Liver (tissue), 3 donors: Measurements from ENCODE around the gene TCP1.

Experiments
- JUND ChIP-seq, 2 donors: IDR thresholded peaks; 2 replicates each; pipeline ENCODE4 v1.6.1; 2016; ENCODE audit warnings: antibody characterized with exemption in 2 of 2
- RAD21 ChIP-seq, 2 donors: IDR thresholded peaks; 2 replicates each; pipeline ENCODE4 v1.6.1; 2016; ENCODE audit warnings: antibody characterized with exemption in 2 of 2, mild to moderate bottlenecking in 2 of 2
- RXRA ChIP-seq, 2 donors: IDR thresholded peaks; 2 replicates each; pipeline ENCODE4 v1.6.1; 2017 to 2018; ENCODE audit warnings: antibody characterized with exemption in 2 of 2, mild to moderate bottlenecking in 1 of 2
- TF ChIP-seq, protein P1 (sequence below): fragments of 150-350 bp; IDR thresholded peaks from 2 replicates; pipeline ENCODE4 v1.5.1; 2017; ENCODE audit warnings: improper control_type of control experiment, low read depth, low read length; ENCODE audit not compliant: missing input control
- TF ChIP-seq, protein P2 (sequence below): IDR thresholded peaks from 2 replicates; pipeline ENCODE4 v1.6.1; 2016; ENCODE audit warnings: antibody characterized with exemption
- TF ChIP-seq, protein P3 (sequence below): IDR thresholded peaks from 2 replicates; pipeline ENCODE4 v1.6.1; 2016; ENCODE audit warnings: antibody characterized with exemption
- donor health status: healthy.
- donor health status: healthy.

DNA sequence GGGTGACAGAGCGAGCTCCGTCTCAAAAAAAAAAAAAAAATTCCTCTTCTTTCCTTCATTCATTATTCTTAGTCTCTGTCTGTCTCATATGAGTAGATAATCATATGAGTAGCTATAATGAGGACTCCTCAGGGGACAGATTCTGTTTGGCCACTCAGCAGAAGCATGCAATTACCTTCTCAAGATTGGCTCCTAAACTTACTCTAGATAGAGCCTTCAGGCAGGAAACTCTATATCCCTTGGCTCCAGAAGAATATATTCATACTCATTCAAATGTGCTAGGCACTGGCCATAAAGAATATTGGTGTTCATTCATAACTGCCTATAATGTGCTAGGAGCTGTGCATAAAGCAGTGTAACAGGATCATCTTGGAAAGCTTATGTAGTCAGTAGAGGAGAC is 29.8 kb downstream of the TCP1 start:
- TF ChIP-seq, protein P1, sequence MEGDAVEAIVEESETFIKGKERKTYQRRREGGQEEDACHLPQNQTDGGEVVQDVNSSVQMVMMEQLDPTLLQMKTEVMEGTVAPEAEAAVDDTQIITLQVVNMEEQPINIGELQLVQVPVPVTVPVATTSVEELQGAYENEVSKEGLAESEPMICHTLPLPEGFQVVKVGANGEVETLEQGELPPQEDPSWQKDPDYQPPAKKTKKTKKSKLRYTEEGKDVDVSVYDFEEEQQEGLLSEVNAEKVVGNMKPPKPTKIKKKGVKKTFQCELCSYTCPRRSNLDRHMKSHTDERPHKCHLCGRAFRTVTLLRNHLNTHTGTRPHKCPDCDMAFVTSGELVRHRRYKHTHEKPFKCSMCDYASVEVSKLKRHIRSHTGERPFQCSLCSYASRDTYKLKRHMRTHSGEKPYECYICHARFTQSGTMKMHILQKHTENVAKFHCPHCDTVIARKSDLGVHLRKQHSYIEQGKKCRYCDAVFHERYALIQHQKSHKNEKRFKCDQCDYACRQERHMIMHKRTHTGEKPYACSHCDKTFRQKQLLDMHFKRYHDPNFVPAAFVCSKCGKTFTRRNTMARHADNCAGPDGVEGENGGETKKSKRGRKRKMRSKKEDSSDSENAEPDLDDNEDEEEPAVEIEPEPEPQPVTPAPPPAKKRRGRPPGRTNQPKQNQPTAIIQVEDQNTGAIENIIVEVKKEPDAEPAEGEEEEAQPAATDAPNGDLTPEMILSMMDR, result no peak
- TF ChIP-seq, protein P2, sequence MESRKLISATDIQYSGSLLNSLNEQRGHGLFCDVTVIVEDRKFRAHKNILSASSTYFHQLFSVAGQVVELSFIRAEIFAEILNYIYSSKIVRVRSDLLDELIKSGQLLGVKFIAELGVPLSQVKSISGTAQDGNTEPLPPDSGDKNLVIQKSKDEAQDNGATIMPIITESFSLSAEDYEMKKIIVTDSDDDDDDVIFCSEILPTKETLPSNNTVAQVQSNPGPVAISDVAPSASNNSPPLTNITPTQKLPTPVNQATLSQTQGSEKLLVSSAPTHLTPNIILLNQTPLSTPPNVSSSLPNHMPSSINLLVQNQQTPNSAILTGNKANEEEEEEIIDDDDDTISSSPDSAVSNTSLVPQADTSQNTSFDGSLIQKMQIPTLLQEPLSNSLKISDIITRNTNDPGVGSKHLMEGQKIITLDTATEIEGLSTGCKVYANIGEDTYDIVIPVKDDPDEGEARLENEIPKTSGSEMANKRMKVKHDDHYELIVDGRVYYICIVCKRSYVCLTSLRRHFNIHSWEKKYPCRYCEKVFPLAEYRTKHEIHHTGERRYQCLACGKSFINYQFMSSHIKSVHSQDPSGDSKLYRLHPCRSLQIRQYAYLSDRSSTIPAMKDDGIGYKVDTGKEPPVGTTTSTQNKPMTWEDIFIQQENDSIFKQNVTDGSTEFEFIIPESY, result no peak
- TF ChIP-seq RAD21 (IDR thresholded peaks at IDR 0.05) (no peak), RXRA (IDR thresholded peaks at IDR 0.05) (no peak), JUND (IDR thresholded peaks at IDR 0.05) (no peak)
- TF ChIP-seq, protein P3, sequence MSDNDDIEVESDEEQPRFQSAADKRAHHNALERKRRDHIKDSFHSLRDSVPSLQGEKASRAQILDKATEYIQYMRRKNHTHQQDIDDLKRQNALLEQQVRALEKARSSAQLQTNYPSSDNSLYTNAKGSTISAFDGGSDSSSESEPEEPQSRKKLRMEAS, result no peak
